Measurements from ENCODE around the gene ARID5A.

- TF ChIP-seq CTCF (IDR thresholded peaks at IDR 0.05) (no peak), POLR2A (IDR thresholded peaks at IDR 0.05) (no peak)
These were observed 2.4 kb upstream of the ARID5A start for GRCh38 chr2:96534141-96534540.
